Measurements from ENCODE around the gene CPA5. TPM values are rescaled to one million over a fixed set of nuclear protein-coding genes. Genes with fewer than 3 reads are reported as not detected.

The CPA5 gene
- polyA plus RNA-seq, 1 of the 3 experiments (the other 2 are of a cell fraction): 1.3 TPM

- CTCF ChIA-PET: interaction anchor here (1.3 kb wide), 1 partner anchor 13 kb away, joined by 3 read pairs; no protein-coding TSS in a partner anchor
- Histone ChIP-seq H3K36me3 (replicated peaks in 1 of 2; ENCODE audit: control insufficient read depth in 1 of 2, insufficient read depth in 2 of 2, low read length in 1 of 2) (no peaks in the 10 kb centered on the region), H3K4me3 (ENCODE audit: low read depth in 2 of 2, low read length in 1 of 2) (no peak overlapping the region), H3F3A (replicated peaks; ENCODE audit: insufficient read depth) (peaks cover 10% of the 10 kb centered on the region), H2AFZ (ENCODE audit: low read depth) (no peak overlapping the region), H3K9me2 (no peaks in the 10 kb centered on the region), H3K9ac (no peak overlapping the region), H3K27ac (ENCODE audit: low read depth in 2 of 2, low read length in 1 of 2) (peak overlapping the region; percentile 56 to 59), H3K79me2 (ENCODE audit: insufficient read depth) (no peaks in the 10 kb centered on the region), H3K27me3 (ENCODE audit: insufficient read depth) (no peaks in the 10 kb centered on the region), H4K20me1 (ENCODE audit: insufficient read depth) (no peaks in the 10 kb centered on the region), H3K9me3 (no peaks in the 10 kb centered on the region), H3K4me2 (peak overlapping the region; percentile 36), H3K4me1 (ENCODE audit: control insufficient read depth in 1 of 2, insufficient read depth in 2 of 2, low read depth in 1 of 2, low read length in 1 of 2) (peaks cover 55 to 70% of the 10 kb centered on the region in 2 experiments)
- no peak for DNase-seq
- POLR2A ChIA-PET: interaction anchor here (0.6 kb wide), 1 partner anchor 300 kb away, joined by 3 read pairs; no protein-coding TSS in a partner anchor
- 85% methylated on average over 3 of the region's 3 CpGs for WGBS (ENCODE audit: low lambda C conversion rate)
- TF ChIP-seq TAF1 (IDR thresholded peaks at IDR 0.05; ENCODE audit: borderline replicate concordance, low read depth, low read length): no peak
- TF ChIP-seq SMC3 (IDR thresholded peaks at IDR 0.05; ENCODE audit: low read depth, low read length): no peak
- TF ChIP-seq EP300 (IDR thresholded peaks at IDR 0.05; ENCODE audit: borderline replicate concordance in 1 of 2, low read depth in 1 of 2, low read length in 1 of 2): no peak
- no peak for TF ChIP-seq TEAD4 (IDR thresholded peaks at IDR 0.05; ENCODE audit: borderline replicate concordance, insufficient read depth)
- TF ChIP-seq MEF2A (IDR thresholded peaks at IDR 0.05; ENCODE audit: borderline replicate concordance, low read depth): no peak
- no peak for TF ChIP-seq NFIC (IDR thresholded peaks at IDR 0.05; ENCODE audit: borderline replicate concordance)
- no peak for TF ChIP-seq RCOR1 (IDR thresholded peaks at IDR 0.05; ENCODE audit: low read length)
- TF ChIP-seq YY1 (IDR thresholded peaks at IDR 0.05; ENCODE audit: low read depth): no peak
- TF ChIP-seq, protein P1, sequence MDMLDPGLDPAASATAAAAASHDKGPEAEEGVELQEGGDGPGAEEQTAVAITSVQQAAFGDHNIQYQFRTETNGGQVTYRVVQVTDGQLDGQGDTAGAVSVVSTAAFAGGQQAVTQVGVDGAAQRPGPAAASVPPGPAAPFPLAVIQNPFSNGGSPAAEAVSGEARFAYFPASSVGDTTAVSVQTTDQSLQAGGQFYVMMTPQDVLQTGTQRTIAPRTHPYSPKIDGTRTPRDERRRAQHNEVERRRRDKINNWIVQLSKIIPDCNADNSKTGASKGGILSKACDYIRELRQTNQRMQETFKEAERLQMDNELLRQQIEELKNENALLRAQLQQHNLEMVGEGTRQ (IDR thresholded peaks at IDR 0.05; ENCODE audit: borderline replicate concordance, low read depth, low read length): no peak
- TF ChIP-seq FOXJ3 (CRISPR knock-in tag; IDR thresholded peaks at IDR 0.05): no peak
Observed at GRCh38 chr7:130369831-130370550, 25.4 kb downstream of the CPA5 start.

- CTCF ChIA-PET: interaction anchor here (0.6 to 1.3 kb wide), 3 partner anchors 9 to 34 kb away, joined by 3 read pairs; no protein-coding TSS in a partner anchor
- 74% methylated on average over 3 of the region's 3 CpGs for WGBS (ENCODE audit: low lambda C conversion rate)
Observed at GRCh38 chr7:130371046-130371445, 26.4 kb downstream of the CPA5 start.

More at GRCh38 chr7:130371046-130371445, 26.4 kb downstream of the CPA5 start:
- H3K9ac ChIP-seq: no peak overlapping the region
- H3K4me3 ChIP-seq (ENCODE audit: low read depth in 2 of 2, low read length in 1 of 2): no peak overlapping the region
- H2AFZ ChIP-seq (ENCODE audit: low read depth): no peak overlapping the region
- no peak for DNase-seq
- H3K9me3 ChIP-seq: no peaks in the 10 kb centered on the region
- no peaks in the 10 kb centered on the region for H4K20me1 ChIP-seq (ENCODE audit: insufficient read depth)
- peaks cover 10% of the 10 kb centered on the region for H3F3A ChIP-seq (replicated peaks; ENCODE audit: insufficient read depth)
- H3K27me3 ChIP-seq (ENCODE audit: insufficient read depth): no peaks in the 10 kb centered on the region
- H3K79me2 ChIP-seq (ENCODE audit: insufficient read depth): no peaks in the 10 kb centered on the region
- no peak overlapping the region for H3K27ac ChIP-seq (ENCODE audit: low read depth in 2 of 2, low read length in 1 of 2)
- POLR2A ChIA-PET: no interaction called here
- no peaks in the 10 kb centered on the region for H3K36me3 ChIP-seq (replicated peaks in 1 of 2; ENCODE audit: control insufficient read depth in 1 of 2, insufficient read depth in 2 of 2, low read length in 1 of 2)
- TF ChIP-seq JUND (IDR thresholded peaks at IDR 0.05) (no peak), NFIC (IDR thresholded peaks at IDR 0.05; ENCODE audit: borderline replicate concordance) (peak; percentile 24; the same call in 1 of the 2 replicates)
- H3K9me2 ChIP-seq: no peaks in the 10 kb centered on the region
- H3K4me2 ChIP-seq: no peak overlapping the region
- H3K4me1 ChIP-seq (ENCODE audit: control insufficient read depth in 1 of 2, insufficient read depth in 2 of 2, low read depth in 1 of 2, low read length in 1 of 2): peaks cover 49 to 59% of the 10 kb centered on the region in 2 experiments

Measured in SK-N-SH (cell line).